Activated B cell treated with CpG ODN at 0.5 μM for 24 hours (primary cell): ENCODE data around the gene TRMT1. TPM values are rescaled to one million over a fixed set of nuclear protein-coding genes. Genes with fewer than 3 reads are reported as not detected.
A peak's percentile ranks its signal among the peaks of the same experiment; 100 is the strongest.

Experiments used
- ATAC-seq: fragments of 200-7000 bp; cut with Tn5 transposase; one replicate; pipeline ENCODE4 v1.10.0; 2021; ENCODE audit warnings: low read depth, mild to moderate bottlenecking, moderate library complexity
- CTCF ChIA-PET: fragments of 350-600 bp; sonication (Branson Sonifier 250); formaldehyde crosslinking; loops from one replicate; lab custom pipeline; 2021; ENCODE audit warnings: antibody characterized with exemption; lab: Charles Lee
- POLR2A ChIA-PET: fragments of 350-600 bp; sonication (Branson Sonifier 250); formaldehyde crosslinking; loops from one replicate; lab custom pipeline; 2021; ENCODE audit warnings: antibody characterized with exemption; lab: Charles Lee
- DNase-seq: peaks from one replicate; pipeline ENCODE4 v3.0.0; 2022
- H3K27ac Mint-ChIP-seq: one replicate; pipeline ENCODE4 v1.8.0; 2020; ENCODE audit warnings: mixed read lengths
- H3K27me3 Mint-ChIP-seq: one replicate; pipeline ENCODE4 v1.8.0; 2021; ENCODE audit warnings: mixed read lengths
- H3K36me3 Mint-ChIP-seq: one replicate; pipeline ENCODE4 v1.8.0; 2021; ENCODE audit warnings: low read depth, mixed read lengths
- H3K4me1 Mint-ChIP-seq: one replicate; pipeline ENCODE4 v1.8.0; 2021; ENCODE audit warnings: mixed read lengths
- H3K4me3 Mint-ChIP-seq: one replicate; pipeline ENCODE4 v1.8.0; 2020; ENCODE audit warnings: mild to moderate bottlenecking, mixed read lengths
- H3K9me3 Mint-ChIP-seq: one replicate; pipeline ENCODE4 v1.8.0; 2020; ENCODE audit warnings: mixed read lengths
- CTCF ChIP-seq: fragments of 200-600 bp; IDR thresholded peaks from one replicate; pipeline ENCODE4 v1.8.0; 2022; ENCODE audit warnings: antibody characterized with exemption, mild to moderate bottlenecking
- intact Hi-C: fragments of 100-400 bp; cut with micrococcal nuclease; formaldehyde crosslinking; loops from one replicate; pipeline ENCODE4 v1.15.1; 2024
- total RNA-seq: library from RNA; stranded (reverse); gene quantifications from 2 replicates; pipeline ENCODE4 v1.2.3, GENCODE V29; 2022

Gene TRMT1
- total RNA-seq, 1 donor from 2014 or later, result 113 TPM

- H3K27ac Mint-ChIP-seq, result peak overlapping the region; percentile 98
- intact Hi-C loops, result loop anchor here (1.0 to 5.0 kb wide), 8 partner anchors 11 to 1424 kb away; partner anchors contain the start of genes JUNB, MAST1, TECR and TRMT1
- ATAC-seq, result no peak
- peak; percentile 5 for TF ChIP-seq CTCF
- ChIA-PET POLR2A (interaction anchor here (0.5 to 8.8 kb wide), 25 partner anchors 10 to 316 kb away, joined by 3 to 158 read pairs (median 6); partner anchors contain the start of genes FARSA, GCDH, IER2 and JUNB), CTCF (interaction anchor here (0.7 to 2.8 kb wide), 14 partner anchors 9 to 484 kb away, joined by 3 to 47 read pairs (median 4); partner anchors contain the start of genes IER2, NACC1 and STX10)
- H3K36me3 Mint-ChIP-seq, result peaks cover 26% of the 10 kb centered on the region
- no peak for DNase-seq
- H3K4me1 Mint-ChIP-seq, result peaks cover 62% of the 10 kb centered on the region
- H3K9me3 Mint-ChIP-seq, result no peaks in the 10 kb centered on the region
- H3K27me3 Mint-ChIP-seq, result no peaks in the 10 kb centered on the region
- H3K4me3 Mint-ChIP-seq, result peak overlapping the region; percentile 88
These were observed 11.5 kb downstream of the TRMT1 start for GRCh38 chr19:13104848-13105711.

- H3K4me3 Mint-ChIP-seq, result peak overlapping the region; percentile 88
- H3K9me3 Mint-ChIP-seq, result no peaks in the 10 kb centered on the region
- intact Hi-C loops, result loop anchor here (1.0 to 5.0 kb wide), 8 partner anchors 10 to 1425 kb away; partner anchors contain the start of genes JUNB, MAST1, TECR and TRMT1
- H3K27me3 Mint-ChIP-seq, result no peaks in the 10 kb centered on the region
- peaks cover 24% of the 10 kb centered on the region for H3K36me3 Mint-ChIP-seq
- ChIA-PET CTCF (interaction anchor here (0.9 to 2.8 kb wide), 10 partner anchors 9 to 485 kb away, joined by 3 to 47 read pairs (median 4); partner anchors contain the start of genes IER2, NACC1 and STX10), POLR2A (interaction anchor here (0.6 to 8.8 kb wide), 27 partner anchors 7 to 1488 kb away, joined by 3 to 158 read pairs (median 6); partner anchors contain the start of genes FARSA, GCDH, IER2 and JUNB)
- TF ChIP-seq CTCF, result peak; percentile 86
- H3K4me1 Mint-ChIP-seq, result peaks cover 69% of the 10 kb centered on the region
- ATAC-seq (peak; percentile 56), DNase-seq (peak; percentile 86)
- peak overlapping the region; percentile 98 for H3K27ac Mint-ChIP-seq
These were observed 12.1 kb downstream of the TRMT1 start for GRCh38 chr19:13104360-13104847.

- ChIA-PET CTCF (interaction anchor here (0.7 to 2.8 kb wide), 9 partner anchors 9 to 485 kb away, joined by 3 to 47 read pairs (median 4); partner anchors contain the start of gene NACC1), POLR2A (interaction anchor here (0.6 to 8.8 kb wide), 23 partner anchors 8 to 1489 kb away, joined by 3 to 158 read pairs (median 7); partner anchors contain the start of genes FARSA, IER2, JUNB and NACC1)
- Mint-ChIP-seq H3K4me1 (peaks cover 72% of the 10 kb centered on the region), H3K27me3 (no peaks in the 10 kb centered on the region), H3K36me3 (peaks cover 23% of the 10 kb centered on the region), H3K27ac (peak overlapping the region; percentile 98), H3K4me3 (peak overlapping the region; percentile 88), H3K9me3 (no peaks in the 10 kb centered on the region)
- ATAC-seq (peak; percentile 1), DNase-seq (peak; percentile 26)
- TF ChIP-seq CTCF, result no peak
- intact Hi-C loops, result loop anchor here (1.0 to 5.0 kb wide), 10 partner anchors 9 to 1426 kb away; partner anchors contain the start of genes IER2, JUNB, MAST1 and STX10
These were observed 12.8 kb downstream of the TRMT1 start for GRCh38 chr19:13103581-13104359.

- Mint-ChIP-seq H3K4me1 (peaks cover 79% of the 10 kb centered on the region), H3K27me3 (no peaks in the 10 kb centered on the region), H3K27ac (peak within 1 kb of the TSS; percentile 98), H3K9me3 (no peaks in the 10 kb centered on the region), H3K4me3 (peak within 1 kb of the TSS; percentile 88), H3K36me3 (peaks cover 25% of the 10 kb centered on the region)
- intact Hi-C loops, result loop anchor here (2.0 to 5.0 kb wide), 4 partner anchors 48 to 744 kb away; partner anchors contain the start of genes IER2, JUNB, MAST1 and STX10
- peak; percentile 85 for DNase-seq
- no peak for TF ChIP-seq CTCF
- peak; percentile 53 for ATAC-seq
- CTCF ChIA-PET, result no interaction called here
- POLR2A ChIA-PET, result interaction anchor here (0.6 to 8.8 kb wide), 13 partner anchors 8 to 312 kb away, joined by 3 to 158 read pairs (median 7); partner anchors contain the start of genes IER2, JUNB, NACC1 and STX10
These were observed 13.6 kb downstream of the TRMT1 start, which contains the start of gene LYL1 for GRCh38 chr19:13102666-13103580. LYL1 (minus strand) TSS chr19:13102858; CDS start chr19:13101171, 1,687 bp downstream.
